Measurements from ENCODE around the gene TRIM66. TPM values are rescaled to one million over a fixed set of nuclear protein-coding genes. Genes with fewer than 3 reads are reported as not detected.

Gene TRIM66
- total RNA-seq, 4 donors from 2014 or later: 3.3 to 13.0 (median 6.2) TPM

GRCh38 chr11:8721609-8722500 is 39.4 kb upstream of the TRIM66 start:
- intact Hi-C loops (cut with DNase I; ENCODE audit: low total_unique reads): no loop called here
- 48 to 52% methylated on average over 13 of the region's 13 CpGs for WGBS, 2 donors
- no peak for DNase-seq (ENCODE audit: low spot score in 2 of 2)
- no peak overlapping the region for H3K4me3 ChIP-seq (ENCODE audit: low read depth, poor library complexity, severe bottlenecking)
- no peak for TF ChIP-seq CTCF (IDR thresholded peaks at IDR 0.05)

GRCh38 chr11:8720868-8721608 is 38.6 kb upstream of the TRIM66 start:
- TF ChIP-seq CTCF (IDR thresholded peaks at IDR 0.05) (no peak), POLR2A (IDR thresholded peaks at IDR 0.05) (no peak)
- no peak overlapping the region for H3K4me3 ChIP-seq (ENCODE audit: low read depth, poor library complexity, severe bottlenecking)
- intact Hi-C loops (cut with DNase I; ENCODE audit: low total_unique reads): no loop called here
- peak in 1 of 2 donors; percentile 39 for DNase-seq (ENCODE audit: low spot score in 2 of 2)
- WGBS, 2 donors: 30 to 38% methylated on average over 4 of the region's 5 CpGs

GRCh38 chr11:8720352-8720751 is 37.9 kb upstream of the TRIM66 start:
- TF ChIP-seq POLR2A (IDR thresholded peaks at IDR 0.05) (no peak), CTCF (IDR thresholded peaks at IDR 0.05) (no peak)
- H3K4me3 ChIP-seq (ENCODE audit: low read depth, poor library complexity, severe bottlenecking): no peak overlapping the region
- 59 to 71% methylated on average over 3 of the region's 3 CpGs for WGBS, 2 donors
- intact Hi-C loops (cut with DNase I; ENCODE audit: low total_unique reads): no loop called here
- DNase-seq (ENCODE audit: low spot score in 2 of 2): no peak

GRCh38 chr11:8719721-8720120 is 37.3 kb upstream of the TRIM66 start:
- no peak overlapping the region for H3K4me3 ChIP-seq (ENCODE audit: low read depth, poor library complexity, severe bottlenecking)
- no peak for DNase-seq (ENCODE audit: low spot score in 2 of 2)
- intact Hi-C loops (cut with DNase I; ENCODE audit: low total_unique reads): no loop called here
- 34 to 41% methylated on average over 3 of the region's 3 CpGs for WGBS, 2 donors
- TF ChIP-seq POLR2A (IDR thresholded peaks at IDR 0.05): no peak
- no peak for TF ChIP-seq CTCF (IDR thresholded peaks at IDR 0.05)

- intact Hi-C loops (cut with DNase I; ENCODE audit: low total_unique reads): no loop called here
- TF ChIP-seq CTCF (IDR thresholded peaks at IDR 0.05) (no peak), POLR2A (IDR thresholded peaks at IDR 0.05) (no peak)
- 16 to 22% methylated on average over 4 of the region's 4 CpGs for WGBS, 2 donors
- peak; percentile 64 to 91 for DNase-seq (ENCODE audit: low spot score in 2 of 2)
- no peak overlapping the region for H3K4me3 ChIP-seq (ENCODE audit: low read depth, poor library complexity, severe bottlenecking)
Measured at GRCh38 chr11:8719211-8719649, 36.8 kb upstream of the TRIM66 start.
